ENCODE results near the gene PLXNC1.

GRCh38 chr12:94229902-94230301 lies 81.5 kb downstream of the PLXNC1 start:
- no peak for TF ChIP-seq EZH2 (optimal IDR thresholded peaks at IDR 0.05; ENCODE audit: low read depth, low read length)
- no peak for TF ChIP-seq CTCF (IDR thresholded peaks at IDR 0.05; ENCODE audit: low read length)

Data from MM.1S (cell line).